ENCODE measurements around the gene ABCA2. TPM values are rescaled to one million over a fixed set of nuclear protein-coding genes. Genes with fewer than 3 reads are reported as not detected.
"Not testable (repeated sequence)": the region's sequence is repeated elsewhere in the genome, so short reads cannot be mapped to it uniquely, and the experiment has no call there.

ABCA2 gene
- total RNA-seq, 1 donor from 2014 or later = 2.1 TPM

GRCh38 chr9:137065336-137065967 is 37.4 kb upstream of the ABCA2 start:
- Mint-ChIP-seq H3K4me3 (ENCODE audit: unreplicated experiment) (no peak overlapping the region), H3K9me3 (ENCODE audit: unreplicated experiment) (no peaks in the 10 kb centered on the region), H3K4me1 (ENCODE audit: unreplicated experiment) (no peaks in the 10 kb centered on the region), H3K36me3 (ENCODE audit: low read depth, unreplicated experiment) (no peaks in the 10 kb centered on the region), H3K27ac (ENCODE audit: unreplicated experiment) (no peak overlapping the region), H3K27me3 (ENCODE audit: unreplicated experiment) (peaks cover 6% of the 10 kb centered on the region)
- TF ChIP-seq, protein P1, sequence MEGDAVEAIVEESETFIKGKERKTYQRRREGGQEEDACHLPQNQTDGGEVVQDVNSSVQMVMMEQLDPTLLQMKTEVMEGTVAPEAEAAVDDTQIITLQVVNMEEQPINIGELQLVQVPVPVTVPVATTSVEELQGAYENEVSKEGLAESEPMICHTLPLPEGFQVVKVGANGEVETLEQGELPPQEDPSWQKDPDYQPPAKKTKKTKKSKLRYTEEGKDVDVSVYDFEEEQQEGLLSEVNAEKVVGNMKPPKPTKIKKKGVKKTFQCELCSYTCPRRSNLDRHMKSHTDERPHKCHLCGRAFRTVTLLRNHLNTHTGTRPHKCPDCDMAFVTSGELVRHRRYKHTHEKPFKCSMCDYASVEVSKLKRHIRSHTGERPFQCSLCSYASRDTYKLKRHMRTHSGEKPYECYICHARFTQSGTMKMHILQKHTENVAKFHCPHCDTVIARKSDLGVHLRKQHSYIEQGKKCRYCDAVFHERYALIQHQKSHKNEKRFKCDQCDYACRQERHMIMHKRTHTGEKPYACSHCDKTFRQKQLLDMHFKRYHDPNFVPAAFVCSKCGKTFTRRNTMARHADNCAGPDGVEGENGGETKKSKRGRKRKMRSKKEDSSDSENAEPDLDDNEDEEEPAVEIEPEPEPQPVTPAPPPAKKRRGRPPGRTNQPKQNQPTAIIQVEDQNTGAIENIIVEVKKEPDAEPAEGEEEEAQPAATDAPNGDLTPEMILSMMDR (IDR thresholded peaks at IDR 0.05; ENCODE audit: unreplicated experiment) = no peak
- no peak for DNase-seq (ENCODE audit: low spot score)

- H3K36me3 Mint-ChIP-seq (ENCODE audit: low read depth, unreplicated experiment) = no peaks in the 10 kb centered on the region
- no peak overlapping the region for H3K4me3 Mint-ChIP-seq (ENCODE audit: unreplicated experiment)
- H3K27ac Mint-ChIP-seq (ENCODE audit: unreplicated experiment) = no peak overlapping the region
- H3K27me3 Mint-ChIP-seq (ENCODE audit: unreplicated experiment) = peaks cover 6% of the 10 kb centered on the region
- no peak for DNase-seq (ENCODE audit: low spot score)
- H3K4me1 Mint-ChIP-seq (ENCODE audit: unreplicated experiment) = no peaks in the 10 kb centered on the region
- TF ChIP-seq, protein P1 (IDR thresholded peaks at IDR 0.05; ENCODE audit: unreplicated experiment) = no peak
- H3K9me3 Mint-ChIP-seq (ENCODE audit: unreplicated experiment) = no peaks in the 10 kb centered on the region
Observed at GRCh38 chr9:137064880-137065164, 36.8 kb upstream of the ABCA2 start.

DNA sequence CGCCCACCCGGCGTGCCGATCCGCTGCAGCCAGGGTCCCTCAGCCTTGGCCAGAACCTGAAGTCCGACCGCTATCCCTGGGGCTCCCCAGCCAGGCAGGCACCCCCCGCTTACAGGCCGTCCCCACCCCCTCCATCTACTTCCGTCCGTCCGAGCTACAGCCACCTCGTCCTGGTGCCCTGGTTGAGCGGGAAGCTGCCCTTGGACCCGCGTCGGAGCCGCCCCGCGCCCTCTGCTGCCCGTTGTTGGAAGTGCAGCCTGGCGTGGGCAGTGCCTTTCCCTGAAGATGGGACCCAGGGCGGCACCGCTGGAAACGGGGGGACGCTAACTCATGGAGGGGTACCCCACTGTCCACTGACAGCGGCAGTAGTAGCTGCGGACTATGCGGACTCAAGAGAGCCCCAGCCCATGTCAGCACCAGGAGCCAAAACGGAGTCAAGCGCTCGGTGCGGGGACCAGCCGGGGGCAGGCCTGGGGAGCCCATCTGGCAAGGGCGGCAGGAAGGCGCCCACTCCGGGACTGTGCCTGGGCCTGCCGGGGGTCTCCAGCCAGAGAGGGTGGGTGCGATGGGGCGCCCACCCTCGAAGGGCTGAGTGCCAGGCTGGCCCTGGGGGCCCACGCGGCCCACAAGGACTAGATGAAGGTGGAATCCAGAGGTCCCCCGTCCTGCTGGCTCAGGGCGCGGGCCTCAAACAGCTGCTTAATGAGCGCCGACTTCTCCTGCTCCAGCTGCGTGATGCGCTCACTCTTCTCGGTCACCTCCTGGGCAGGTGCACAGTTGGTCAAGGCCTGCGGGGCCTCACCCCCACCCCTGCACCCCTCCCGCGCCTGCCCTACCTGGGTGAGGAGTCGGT is 36.2 kb upstream of the ABCA2 start:
- no peaks in the 10 kb centered on the region for H3K36me3 Mint-ChIP-seq (ENCODE audit: low read depth, unreplicated experiment)
- peak; percentile 77 for DNase-seq (ENCODE audit: low spot score)
- H3K4me1 Mint-ChIP-seq (ENCODE audit: unreplicated experiment) = no peaks in the 10 kb centered on the region
- H3K27ac Mint-ChIP-seq (ENCODE audit: unreplicated experiment) = no peak overlapping the region
- no peaks in the 10 kb centered on the region for H3K9me3 Mint-ChIP-seq (ENCODE audit: unreplicated experiment)
- no peak overlapping the region for H3K4me3 Mint-ChIP-seq (ENCODE audit: unreplicated experiment)
- TF ChIP-seq, protein P1 (IDR thresholded peaks at IDR 0.05; ENCODE audit: unreplicated experiment) = peak; percentile 91
- H3K27me3 Mint-ChIP-seq (ENCODE audit: unreplicated experiment) = peaks cover 6% of the 10 kb centered on the region

- no peaks in the 10 kb centered on the region for H3K9me3 Mint-ChIP-seq (ENCODE audit: unreplicated experiment)
- no peak for DNase-seq (ENCODE audit: low spot score)
- TF ChIP-seq, protein P1 (IDR thresholded peaks at IDR 0.05; ENCODE audit: unreplicated experiment) = no peak
- peaks cover 3% of the 10 kb centered on the region for H3K4me1 Mint-ChIP-seq (ENCODE audit: unreplicated experiment)
- no peak overlapping the region for H3K27ac Mint-ChIP-seq (ENCODE audit: unreplicated experiment)
- H3K4me3 Mint-ChIP-seq (ENCODE audit: unreplicated experiment) = no peak overlapping the region
- no peaks in the 10 kb centered on the region for H3K36me3 Mint-ChIP-seq (ENCODE audit: low read depth, unreplicated experiment)
- peaks cover 6% of the 10 kb centered on the region for H3K27me3 Mint-ChIP-seq (ENCODE audit: unreplicated experiment)
Observed at GRCh38 chr9:137063311-137064026, 35.4 kb upstream of the ABCA2 start.

- H3K27ac Mint-ChIP-seq (ENCODE audit: unreplicated experiment); H3K9me3 Mint-ChIP-seq (ENCODE audit: unreplicated experiment): not testable (repeated sequence)
Observed at GRCh38 chr9:137062798-137063197, 34.8 kb upstream of the ABCA2 start.

More at GRCh38 chr9:137062798-137063197, 34.8 kb upstream of the ABCA2 start:
- not testable (repeated sequence) for H3K4me3 Mint-ChIP-seq (ENCODE audit: unreplicated experiment); H3K36me3 Mint-ChIP-seq (ENCODE audit: low read depth, unreplicated experiment); DNase-seq (ENCODE audit: low spot score); H3K4me1 Mint-ChIP-seq (ENCODE audit: unreplicated experiment); H3K27me3 Mint-ChIP-seq (ENCODE audit: unreplicated experiment)
